H1 (cell line): Measurements from ENCODE around the gene MXD1. TPM values are rescaled to one million over a fixed set of nuclear protein-coding genes. Genes with fewer than 3 reads are reported as not detected.

ENCODE experiments used
- CHD7 ChIP-seq: fragments of 300-600 bp; sonication (generic); IDR thresholded peaks from 2 replicates; pipeline ENCODE4 v1.7.1; 2012; ENCODE audit warnings: low read length, moderate library complexity, mild to moderate bottlenecking, inconsistent platforms; ENCODE audit not compliant: insufficient replicate concordance
- EZH2 ChIP-seq: fragments of 200-600 bp; sonication (generic); IDR thresholded peaks from 2 replicates; pipeline ENCODE4 v1.7.1; 2012; ENCODE audit warnings: low read depth, mild to moderate bottlenecking, moderate library complexity, low read length, inconsistent platforms; ENCODE audit not compliant: severe bottlenecking
- KDM4A ChIP-seq: IDR thresholded peaks from one replicate; pipeline ENCODE4 v1.7.1; 2012; ENCODE audit warnings: low read depth, mild to moderate bottlenecking, moderate library complexity, low read length, inconsistent platforms; ENCODE audit not compliant: severe bottlenecking
- MAFK ChIP-seq: IDR thresholded peaks from 2 replicates; pipeline ENCODE4 v1.6.1; 2012; ENCODE audit warnings: low read depth, mild to moderate bottlenecking, improper control_type of control experiment, low read length
- POLR2A ChIP-seq, 2 experiments: IDR thresholded peaks; 1 replicate in 1 of 2; 2 replicates in 1 of 2; pipeline ENCODE4 v1.6.1; 2011; ENCODE audit warnings: low read depth in 2 of 2, low read length in 2 of 2, mild to moderate bottlenecking in 2 of 2; ENCODE audit errors: control extremely low read depth in 1 of 2
- SIN3A ChIP-seq, 2 experiments: IDR thresholded peaks in 1 of 2; conservative IDR thresholded peaks in 1 of 2; 2 replicates each; pipeline ENCODE4 v1.6.1; 2011 to 2012; ENCODE audit warnings: low read length in 2 of 2, improper control_type of control experiment in 1 of 2, low read depth in 1 of 2, mild to moderate bottlenecking in 1 of 2
- USF2 ChIP-seq: IDR thresholded peaks from 2 replicates; pipeline ENCODE4 v1.6.1; 2011; ENCODE audit warnings: low read length, improper control_type of control experiment
- ZNF274 ChIP-seq: IDR thresholded peaks from 2 replicates; pipeline ENCODE4 v1.7.0; 2012; ENCODE audit warnings: low read length, borderline replicate concordance; ENCODE audit errors: extremely low read depth
- polyA plus RNA-seq, 7 experiments: library from polyadenylated mRNA; depleted of rRNA in 3 of 7; stranded (reverse) in 5 of 7; unstranded in 2 of 7; fragments of >200 nt in 5 of 7; fragments of 200-250 nt in 2 of 7; gene quantifications; 1 replicate in 5 of 7; 2 replicates in 1 of 7; 4 replicates in 1 of 7; pipeline versions ENCODE4 v1.2.1 to v1.2.3, GENCODE V29; 2011 to 2013; ENCODE audit warnings: missing spikeins in 2 of 7, mixed read lengths in 2 of 7
- total RNA-seq: library from RNA; stranded (reverse); fragmentation: NEBNext Ultra II Directional; extraction: Animal tissue kit (Norgen Biotek cat#: 25700); gene quantifications from 2 replicates; pipeline ENCODE4 v1.2.1, GENCODE V29; 2021

MXD1 gene
- total and polyA plus RNA-seq, 2 of the 8 experiments (the other 6 are each of a cell fraction or from before 2014, with no cell fraction given), result 1.6 to 2.6 TPM

GRCh38 chr2:69893684-69894551, 21.0 kb upstream of the MXD1 start, which contains the start of gene SNRNP27 (continued):
- TF ChIP-seq CHD7, result no peak
- no peak for TF ChIP-seq MAFK
- TF ChIP-seq USF2, result no peak
- no peak for TF ChIP-seq EZH2
- peak in 1 of 2 experiments; percentile 73; a peak in 1 of 3 replicates for TF ChIP-seq POLR2A (IDR thresholded peaks at IDR 0.05; ENCODE audit: control extremely low read depth in 1 of 2, low read depth in 2 of 2, low read length in 2 of 2)
- peak; percentile 31 to 68; a peak in 1 of 4 replicates for TF ChIP-seq SIN3A (conservative IDR thresholded peaks at IDR 0.05 in 1 of 2, IDR thresholded peaks at IDR 0.05 in 1 of 2; ENCODE audit: low read depth in 1 of 2, low read length in 2 of 2)
- TF ChIP-seq ZNF274, result no peak
- peak; percentile 24 for TF ChIP-seq KDM4A
